Lower leg skin (tissue), 3 donors: ENCODE data around the gene VWA1.

Experiments used
- POLR2A ChIP-seq, 2 donors: fragments of 450-650 bp; IDR thresholded peaks; one replicate each; pipeline ENCODE4 v1.6.1; 2016 to 2017; ENCODE audit warnings: antibody characterized with exemption in 2 of 2, mild to moderate bottlenecking in 1 of 2, moderate library complexity in 1 of 2
- TF ChIP-seq, protein P1 (sequence below), 3 donors: fragments of 450-650 bp; IDR thresholded peaks; one replicate each; pipeline ENCODE4 v1.5.1; 2016; ENCODE audit warnings: antibody characterized with exemption in 3 of 3, mild to moderate bottlenecking in 3 of 3, moderate library complexity in 2 of 3

DNA sequence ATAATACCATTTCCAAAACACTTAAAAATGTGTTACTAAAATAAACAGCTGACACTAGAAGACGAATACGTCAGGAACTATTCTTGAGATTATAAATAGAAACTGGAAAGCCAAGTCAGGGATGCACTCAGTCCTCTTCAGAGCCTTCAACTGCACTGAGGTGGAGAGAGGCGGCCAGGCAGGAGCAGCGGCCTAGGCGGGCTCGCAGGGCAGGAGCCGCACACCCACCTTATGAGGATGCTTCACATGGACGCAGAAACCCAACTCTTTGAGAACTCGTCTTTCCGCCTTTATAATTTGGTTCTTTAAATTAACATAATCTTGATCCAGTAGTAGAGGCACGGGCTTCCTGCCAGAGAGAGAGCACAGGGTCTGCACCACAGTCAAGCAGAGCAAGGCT lies 40.3 kb upstream of the VWA1 start:
- TF ChIP-seq, protein P1, sequence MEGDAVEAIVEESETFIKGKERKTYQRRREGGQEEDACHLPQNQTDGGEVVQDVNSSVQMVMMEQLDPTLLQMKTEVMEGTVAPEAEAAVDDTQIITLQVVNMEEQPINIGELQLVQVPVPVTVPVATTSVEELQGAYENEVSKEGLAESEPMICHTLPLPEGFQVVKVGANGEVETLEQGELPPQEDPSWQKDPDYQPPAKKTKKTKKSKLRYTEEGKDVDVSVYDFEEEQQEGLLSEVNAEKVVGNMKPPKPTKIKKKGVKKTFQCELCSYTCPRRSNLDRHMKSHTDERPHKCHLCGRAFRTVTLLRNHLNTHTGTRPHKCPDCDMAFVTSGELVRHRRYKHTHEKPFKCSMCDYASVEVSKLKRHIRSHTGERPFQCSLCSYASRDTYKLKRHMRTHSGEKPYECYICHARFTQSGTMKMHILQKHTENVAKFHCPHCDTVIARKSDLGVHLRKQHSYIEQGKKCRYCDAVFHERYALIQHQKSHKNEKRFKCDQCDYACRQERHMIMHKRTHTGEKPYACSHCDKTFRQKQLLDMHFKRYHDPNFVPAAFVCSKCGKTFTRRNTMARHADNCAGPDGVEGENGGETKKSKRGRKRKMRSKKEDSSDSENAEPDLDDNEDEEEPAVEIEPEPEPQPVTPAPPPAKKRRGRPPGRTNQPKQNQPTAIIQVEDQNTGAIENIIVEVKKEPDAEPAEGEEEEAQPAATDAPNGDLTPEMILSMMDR (IDR thresholded peaks at IDR 0.05) = no peak
- TF ChIP-seq POLR2A (IDR thresholded peaks at IDR 0.05) = no peak
